OCI-LY7 (cell line): ENCODE measurements around the gene SGTA. TPM values are rescaled to one million over a fixed set of nuclear protein-coding genes. Genes with fewer than 3 reads are reported as not detected.

Experiments used
- BruUV-seq: library from RNA; stranded (reverse); fragments of 400-500 nt; replicated peaks from 2 replicates; lab custom pipeline; 2021; lab: Mats Ljungman, UMichigan
- CTCF ChIA-PET: fragments of 300-600 bp; sonication (Branson Sonifier 250); formaldehyde crosslinking; loops from one replicate; lab custom pipeline; 2022; ENCODE audit warnings: antibody characterized with exemption; ENCODE audit not compliant: unreplicated experiment; lab: Charles Lee
- POLR2A ChIA-PET: fragments of 300-600 bp; sonication (Branson Sonifier 250); formaldehyde crosslinking; loops from one replicate; lab custom pipeline; 2022; ENCODE audit warnings: antibody characterized with exemption; lab: Charles Lee
- DNase-seq: peaks from one replicate; pipeline ENCODE4 v3.0.0-alpha.2; 2015; ENCODE audit warnings: low spot score
- H2AFZ ChIP-seq: fragments of 200-600 bp; sonication (generic), shearing (Covaris generic); 2 replicates; pipeline ENCODE4 v1.6.1; 2014; ENCODE audit warnings: mild to moderate bottlenecking, antibody characterized with exemption, low read length, moderate library complexity
- H3K27ac ChIP-seq: fragments of 200-600 bp; sonication (generic); 2 replicates; pipeline ENCODE4 v1.5.1; 2014; ENCODE audit warnings: mixed run types, low read depth, mild to moderate bottlenecking, moderate library complexity, low read length, inconsistent platforms; ENCODE audit not compliant: poor library complexity, severe bottlenecking
- H3K36me3 ChIP-seq: fragments of 200-600 bp; sonication (generic); 2 replicates; pipeline ENCODE4 v1.6.1; 2014; ENCODE audit warnings: mild to moderate bottlenecking, antibody characterized with exemption, low read length, moderate library complexity, mixed read lengths; ENCODE audit not compliant: insufficient read depth
- H3K4me1 ChIP-seq: fragments of 200-600 bp; sonication (generic); 2 replicates; pipeline ENCODE4 v1.5.1; 2014; ENCODE audit warnings: mild to moderate bottlenecking, low read length; ENCODE audit not compliant: insufficient read depth, poor library complexity, severe bottlenecking
- H3K4me2 ChIP-seq: fragments of 200-600 bp; sonication (generic); 2 replicates; pipeline ENCODE4 v1.6.1; 2014; ENCODE audit warnings: mild to moderate bottlenecking, low read length
- H3K4me3 ChIP-seq: fragments of 200-600 bp; sonication (generic); 2 replicates; pipeline ENCODE4 v1.5.1; 2014; ENCODE audit warnings: mild to moderate bottlenecking, low read depth, low read length; ENCODE audit not compliant: poor library complexity, severe bottlenecking
- H3K79me2 ChIP-seq: fragments of 200-600 bp; sonication (generic); 2 replicates; pipeline ENCODE4 v1.6.1; 2016; ENCODE audit warnings: low read depth, mild to moderate bottlenecking, low read length, moderate library complexity, mixed read lengths; ENCODE audit not compliant: insufficient read depth
- H3K9me2 ChIP-seq: fragments of 200-600 bp; sonication (generic); 2 replicates; pipeline ENCODE4 v1.6.1; 2016; ENCODE audit warnings: mild to moderate bottlenecking, low read length, mixed read lengths; ENCODE audit not compliant: insufficient read depth
- H3K9me3 ChIP-seq: fragments of 200-600 bp; sonication (generic); 2 replicates; pipeline ENCODE4 v1.6.1; 2014; ENCODE audit warnings: mild to moderate bottlenecking, mixed run types, low read length, mixed read lengths
- H4K20me1 ChIP-seq: fragments of 200-600 bp; sonication (generic); 2 replicates; pipeline ENCODE4 v1.6.1; 2014; ENCODE audit warnings: mild to moderate bottlenecking, antibody characterized with exemption, low read length, moderate library complexity, mixed read lengths; ENCODE audit not compliant: insufficient read depth
- CTCF ChIP-seq: fragments of 200-600 bp; sonication (generic); conservative IDR thresholded peaks from 2 replicates; pipeline ENCODE4 v1.5.1; 2014; ENCODE audit warnings: mild to moderate bottlenecking, antibody characterized with exemption, low read length, moderate library complexity, mixed read lengths
- EZH2phosphoT487 ChIP-seq: fragments of 200-600 bp; sonication (generic); IDR thresholded peaks from 2 replicates; pipeline ENCODE4 v1.6.1; 2018; ENCODE audit warnings: low read depth, borderline replicate concordance, mild to moderate bottlenecking, mixed run types, antibody characterized with exemption, low read length, moderate library complexity, mixed read lengths
- intact Hi-C: fragments of 100-400 bp; cut with micrococcal nuclease; formaldehyde crosslinking; loops from one replicate; pipeline ENCODE4 v1.10.0; 2022; ENCODE audit not compliant: unreplicated experiment
- total RNA-seq, 2 experiments: library from RNA; depleted of rRNA in 1 of 2; stranded (reverse); fragments of >200 nt in 1 of 2; shearing (Covaris generic) in 1 of 2; gene quantifications; 2 replicates each; pipeline ENCODE4 v1.2.3, GENCODE V29; 2014 to 2022

SGTA gene
- total RNA-seq, 2 experiments from 2014 or later, result 68.2 to 82.4 TPM

GRCh38 chr19:2804156-2805004, 21.3 kb upstream of the SGTA start:
- no peak for DNase-seq
- H4K20me1 ChIP-seq, result no peaks in the 10 kb centered on the region
- no peaks in the 10 kb centered on the region for H3K79me2 ChIP-seq
- no peak for TF ChIP-seq EZH2phosphoT487
- TF ChIP-seq CTCF, result no peak
- no peak overlapping the region for H3K4me2 ChIP-seq
- no peaks in the 10 kb centered on the region for H3K4me1 ChIP-seq
- H3K9me2 ChIP-seq, result no peaks in the 10 kb centered on the region
- intact Hi-C loops, result no loop called here
- no peak overlapping the region for H3K27ac ChIP-seq
- no TSS peak for BruUV-seq
- H3K36me3 ChIP-seq, result peaks cover 92% of the 10 kb centered on the region
- no peaks in the 10 kb centered on the region for H3K9me3 ChIP-seq
- POLR2A ChIA-PET, result no interaction called here
- CTCF ChIA-PET, result no interaction called here
- H2AFZ ChIP-seq, result no peak overlapping the region
- no peak overlapping the region for H3K4me3 ChIP-seq

- Histone ChIP-seq H3K4me1 (no peaks in the 10 kb centered on the region), H3K36me3 (peaks cover 92% of the 10 kb centered on the region), H4K20me1 (no peaks in the 10 kb centered on the region), H3K9me3 (no peaks in the 10 kb centered on the region), H3K9me2 (no peaks in the 10 kb centered on the region), H2AFZ (no peak overlapping the region), H3K4me3 (no peak overlapping the region), H3K4me2 (no peak overlapping the region), H3K27ac (no peak overlapping the region), H3K79me2 (no peaks in the 10 kb centered on the region)
- CTCF ChIA-PET, result interaction anchor here (0.6 kb wide), 1 partner anchor 471 kb away, joined by 3 read pairs; no protein-coding TSS in a partner anchor
- intact Hi-C loops, result no loop called here
- BruUV-seq, result no TSS peak
- POLR2A ChIA-PET, result no interaction called here
- TF ChIP-seq CTCF (no peak), EZH2phosphoT487 (no peak)
- DNase-seq, result no peak
Observed at GRCh38 chr19:2803486-2804155, 20.5 kb upstream of the SGTA start.
